ENCODE results near the gene TCF21.

DNA sequence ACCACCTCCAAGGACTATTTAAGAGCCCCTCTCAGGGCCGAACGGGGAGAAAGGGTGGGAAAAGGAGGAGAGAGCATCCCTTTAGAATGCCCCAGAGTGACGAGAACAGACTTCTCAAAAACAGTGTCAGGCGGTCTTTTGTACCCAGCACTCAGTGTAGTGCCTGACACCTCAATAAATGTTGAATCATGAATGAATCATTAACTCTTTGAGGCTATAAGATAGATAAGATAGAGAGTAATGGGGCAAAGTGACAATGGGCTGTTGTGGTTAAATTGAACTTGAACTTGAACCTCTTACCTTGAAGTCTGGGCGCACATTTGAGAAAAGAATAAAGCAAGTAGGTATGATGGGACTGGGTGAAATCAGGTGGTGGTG lies 7.4 kb downstream of the TCF21 start:
- no peak for TF ChIP-seq CTCF (conservative IDR thresholded peaks at IDR 0.05; ENCODE audit: low read depth in 2 of 2)
- no peak for TF ChIP-seq ZNF331 (CRISPR knock-in tag; IDR thresholded peaks at IDR 0.05; ENCODE audit: low read depth)
- no peak for TF ChIP-seq REST (IDR thresholded peaks at IDR 0.05; ENCODE audit: unreplicated experiment)
- TF ChIP-seq EZH2 (IDR thresholded peaks at IDR 0.05; ENCODE audit: low read depth, unreplicated experiment), result no peak
- TF ChIP-seq, protein P1, sequence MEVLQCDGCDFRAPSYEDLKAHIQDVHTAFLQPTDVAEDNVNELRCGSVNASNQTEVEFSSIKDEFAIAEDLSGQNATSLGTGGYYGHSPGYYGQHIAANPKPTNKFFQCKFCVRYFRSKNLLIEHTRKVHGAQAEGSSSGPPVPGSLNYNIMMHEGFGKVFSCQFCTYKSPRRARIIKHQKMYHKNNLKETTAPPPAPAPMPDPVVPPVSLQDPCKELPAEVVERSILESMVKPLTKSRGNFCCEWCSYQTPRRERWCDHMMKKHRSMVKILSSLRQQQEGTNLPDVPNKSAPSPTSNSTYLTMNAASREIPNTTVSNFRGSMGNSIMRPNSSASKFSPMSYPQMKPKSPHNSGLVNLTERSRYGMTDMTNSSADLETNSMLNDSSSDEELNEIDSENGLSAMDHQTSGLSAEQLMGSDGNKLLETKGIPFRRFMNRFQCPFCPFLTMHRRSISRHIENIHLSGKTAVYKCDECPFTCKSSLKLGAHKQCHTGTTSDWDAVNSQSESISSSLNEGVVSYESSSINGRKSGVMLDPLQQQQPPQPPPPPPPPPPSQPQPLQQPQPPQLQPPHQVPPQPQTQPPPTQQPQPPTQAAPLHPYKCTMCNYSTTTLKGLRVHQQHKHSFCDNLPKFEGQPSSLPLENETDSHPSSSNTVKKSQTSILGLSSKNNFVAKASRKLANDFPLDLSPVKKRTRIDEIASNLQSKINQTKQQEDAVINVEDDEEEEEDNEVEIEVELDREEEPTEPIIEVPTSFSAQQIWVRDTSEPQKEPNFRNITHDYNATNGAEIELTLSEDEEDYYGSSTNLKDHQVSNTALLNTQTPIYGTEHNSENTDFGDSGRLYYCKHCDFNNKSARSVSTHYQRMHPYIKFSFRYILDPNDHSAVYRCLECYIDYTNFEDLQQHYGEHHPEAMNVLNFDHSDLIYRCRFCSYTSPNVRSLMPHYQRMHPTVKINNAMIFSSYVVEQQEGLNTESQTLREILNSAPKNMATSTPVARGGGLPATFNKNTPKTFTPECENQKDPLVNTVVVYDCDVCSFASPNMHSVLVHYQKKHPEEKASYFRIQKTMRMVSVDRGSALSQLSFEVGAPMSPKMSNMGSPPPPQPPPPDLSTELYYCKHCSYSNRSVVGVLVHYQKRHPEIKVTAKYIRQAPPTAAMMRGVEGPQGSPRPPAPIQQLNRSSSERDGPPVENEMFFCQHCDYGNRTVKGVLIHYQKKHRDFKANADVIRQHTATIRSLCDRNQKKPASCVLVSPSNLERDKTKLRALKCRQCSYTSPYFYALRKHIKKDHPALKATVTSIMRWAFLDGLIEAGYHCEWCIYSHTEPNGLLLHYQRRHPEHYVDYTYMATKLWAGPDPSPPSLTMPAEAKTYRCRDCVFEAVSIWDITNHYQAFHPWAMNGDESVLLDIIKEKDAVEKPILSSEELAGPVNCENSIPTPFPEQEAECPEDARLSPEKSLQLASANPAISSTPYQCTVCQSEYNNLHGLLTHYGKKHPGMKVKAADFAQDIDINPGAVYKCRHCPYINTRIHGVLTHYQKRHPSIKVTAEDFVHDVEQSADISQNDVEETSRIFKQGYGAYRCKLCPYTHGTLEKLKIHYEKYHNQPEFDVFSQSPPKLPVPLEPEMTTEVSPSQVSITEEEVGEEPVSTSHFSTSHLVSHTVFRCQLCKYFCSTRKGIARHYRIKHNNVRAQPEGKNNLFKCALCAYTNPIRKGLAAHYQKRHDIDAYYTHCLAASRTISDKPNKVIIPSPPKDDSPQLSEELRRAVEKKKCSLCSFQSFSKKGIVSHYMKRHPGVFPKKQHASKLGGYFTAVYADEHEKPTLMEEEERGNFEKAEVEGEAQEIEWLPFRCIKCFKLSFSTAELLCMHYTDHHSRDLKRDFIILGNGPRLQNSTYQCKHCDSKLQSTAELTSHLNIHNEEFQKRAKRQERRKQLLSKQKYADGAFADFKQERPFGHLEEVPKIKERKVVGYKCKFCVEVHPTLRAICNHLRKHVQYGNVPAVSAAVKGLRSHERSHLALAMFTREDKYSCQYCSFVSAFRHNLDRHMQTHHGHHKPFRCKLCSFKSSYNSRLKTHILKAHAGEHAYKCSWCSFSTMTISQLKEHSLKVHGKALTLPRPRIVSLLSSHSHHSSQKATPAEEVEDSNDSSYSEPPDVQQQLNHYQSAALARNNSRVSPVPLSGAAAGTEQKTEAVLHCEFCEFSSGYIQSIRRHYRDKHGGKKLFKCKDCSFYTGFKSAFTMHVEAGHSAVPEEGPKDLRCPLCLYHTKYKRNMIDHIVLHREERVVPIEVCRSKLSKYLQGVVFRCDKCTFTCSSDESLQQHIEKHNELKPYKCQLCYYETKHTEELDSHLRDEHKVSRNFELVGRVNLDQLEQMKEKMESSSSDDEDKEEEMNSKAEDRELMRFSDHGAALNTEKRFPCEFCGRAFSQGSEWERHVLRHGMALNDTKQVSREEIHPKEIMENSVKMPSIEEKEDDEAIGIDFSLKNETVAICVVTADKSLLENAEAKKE (CRISPR knock-in tag; IDR thresholded peaks at IDR 0.05), result no peak
- TF ChIP-seq STAT1 (IDR thresholded peaks at IDR 0.05; ENCODE audit: unreplicated experiment), result no peak
- no peak for TF ChIP-seq CREB1 (CRISPR knock-in tag; IDR thresholded peaks at IDR 0.05; ENCODE audit: low read depth)
- TF ChIP-seq, protein P2, sequence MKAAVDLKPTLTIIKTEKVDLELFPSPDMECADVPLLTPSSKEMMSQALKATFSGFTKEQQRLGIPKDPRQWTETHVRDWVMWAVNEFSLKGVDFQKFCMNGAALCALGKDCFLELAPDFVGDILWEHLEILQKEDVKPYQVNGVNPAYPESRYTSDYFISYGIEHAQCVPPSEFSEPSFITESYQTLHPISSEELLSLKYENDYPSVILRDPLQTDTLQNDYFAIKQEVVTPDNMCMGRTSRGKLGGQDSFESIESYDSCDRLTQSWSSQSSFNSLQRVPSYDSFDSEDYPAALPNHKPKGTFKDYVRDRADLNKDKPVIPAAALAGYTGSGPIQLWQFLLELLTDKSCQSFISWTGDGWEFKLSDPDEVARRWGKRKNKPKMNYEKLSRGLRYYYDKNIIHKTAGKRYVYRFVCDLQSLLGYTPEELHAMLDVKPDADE (IDR thresholded peaks at IDR 0.05), result no peak
- TF ChIP-seq EZH2phosphoT487 (IDR thresholded peaks at IDR 0.05; ENCODE audit: unreplicated experiment), result no peak
- TF ChIP-seq POLR2AphosphoS5 (IDR thresholded peaks at IDR 0.05; ENCODE audit: low read depth), result no peak
- no peak for TF ChIP-seq JUNB (IDR thresholded peaks at IDR 0.05; ENCODE audit: unreplicated experiment)
- no peak for TF ChIP-seq NANOG (IDR thresholded peaks at IDR 0.05; ENCODE audit: borderline replicate concordance)

Measured in GM23338 (cell line).